ENCODE measurements around the gene FAM118B.

FAM118B gene

GRCh38 chr11:126211236-126212088, at the start of gene FAM118B, which contains the start of gene RPUSD4:
Gene FAM118B, plus strand, starts transcription at chr11:126211782. Its CDS starts 23,220 bp downstream, at chr11:126235002.
Gene RPUSD4, minus strand, starts transcription at chr11:126211650. Its CDS starts 12 bp downstream, at chr11:126211638.
- peak within 1 kb of the TSS; percentile 71 for H3K4me3 ChIP-seq (ENCODE audit: low read depth, low read length)
- TF ChIP-seq CTCF (IDR thresholded peaks at IDR 0.05; ENCODE audit: low read depth, low read length, missing control alignments) = no peak
- DNase-seq (ENCODE audit: low read depth) = peak; percentile 82

GRCh38 chr11:126162306-126163030, 49.1 kb upstream of the FAM118B start:
- TF ChIP-seq CTCF (IDR thresholded peaks at IDR 0.05; ENCODE audit: low read depth, low read length, missing control alignments) = no peak
- H3K4me3 ChIP-seq (ENCODE audit: low read depth, low read length) = no peak overlapping the region
- no peak for DNase-seq (ENCODE audit: low read depth)

DNA sequence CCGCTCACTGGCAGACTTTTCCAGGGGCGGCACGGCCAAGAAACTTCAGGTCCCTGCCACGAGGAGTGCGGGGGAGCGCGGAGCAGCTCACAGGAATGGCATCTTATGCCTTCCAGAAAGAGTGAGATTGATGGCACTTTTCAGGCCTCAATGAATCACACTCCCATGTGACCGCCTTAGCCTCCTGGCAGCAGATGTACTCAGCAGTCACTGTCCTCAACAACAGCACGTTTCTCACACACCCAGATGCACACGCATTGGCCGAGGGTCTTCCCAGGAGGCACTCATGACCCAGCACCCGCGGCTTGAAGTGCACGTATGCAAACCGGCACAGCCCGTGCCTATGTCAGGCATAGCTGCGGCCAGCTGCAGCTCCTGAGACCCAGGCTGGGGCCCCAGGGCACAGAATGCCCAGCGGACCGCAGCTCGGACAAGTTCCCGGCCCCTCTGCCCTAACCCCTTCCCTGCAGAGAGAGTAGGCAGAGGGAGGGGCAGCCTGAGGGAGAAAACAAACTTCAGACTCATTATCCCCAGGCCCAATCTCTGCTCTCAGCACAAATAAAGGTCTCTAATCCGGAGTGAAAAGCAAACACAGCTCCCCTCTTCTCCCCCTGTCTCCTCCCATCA, 48.4 kb upstream of the FAM118B start:
- no peak overlapping the region for H3K4me3 ChIP-seq (ENCODE audit: low read depth, low read length)
- no peak for TF ChIP-seq CTCF (IDR thresholded peaks at IDR 0.05; ENCODE audit: low read depth, low read length, missing control alignments)
- DNase-seq (ENCODE audit: low read depth) = no peak

GRCh38 chr11:126163779-126164178, 47.8 kb upstream of the FAM118B start:
- no peak for TF ChIP-seq CTCF (IDR thresholded peaks at IDR 0.05; ENCODE audit: low read depth, low read length, missing control alignments)
- no peak overlapping the region for H3K4me3 ChIP-seq (ENCODE audit: low read depth, low read length)
- no peak for DNase-seq (ENCODE audit: low read depth)

- TF ChIP-seq CTCF (IDR thresholded peaks at IDR 0.05; ENCODE audit: low read depth, low read length, missing control alignments) = no peak
- DNase-seq (ENCODE audit: low read depth) = no peak
- no peak overlapping the region for H3K4me3 ChIP-seq (ENCODE audit: low read depth, low read length)
These were observed 46.8 kb upstream of the FAM118B start for GRCh38 chr11:126164781-126165180.

- no peak for DNase-seq (ENCODE audit: low read depth)
- no peak for TF ChIP-seq CTCF (IDR thresholded peaks at IDR 0.05; ENCODE audit: low read depth, low read length, missing control alignments)
- no peak overlapping the region for H3K4me3 ChIP-seq (ENCODE audit: low read depth, low read length)
These were observed 46.3 kb upstream of the FAM118B start for GRCh38 chr11:126165311-126165720.
